ENCODE measurements around the gene CFP. TPM values are rescaled to one million over a fixed set of nuclear protein-coding genes. Genes with fewer than 3 reads are reported as not detected.

CFP gene
- total and polyA plus RNA-seq, 2 of the 13 experiments (the other 11 are each of a cell fraction or from before 2014, with no cell fraction given): 0.01 TPM; not detected in 1

- TF ChIP-seq ARID4A (CRISPR knock-in tag; IDR thresholded peaks at IDR 0.05; ENCODE audit: borderline replicate concordance): no peak
- no peak for TF ChIP-seq ZBTB37 (CRISPR knock-in tag; IDR thresholded peaks at IDR 0.05)
- no peak for TF ChIP-seq NR2F6 (IDR thresholded peaks at IDR 0.05)
- TF ChIP-seq NR2F6 (CRISPR knock-in tag; IDR thresholded peaks at IDR 0.05): no peak
- TF ChIP-seq BHLHE40 (IDR thresholded peaks at IDR 0.05; ENCODE audit: low read length): no peak
- no peak for TF ChIP-seq RCOR2 (CRISPR knock-in tag; IDR thresholded peaks at IDR 0.05)
- no peak for TF ChIP-seq EEA1 (CRISPR knock-in tag; IDR thresholded peaks at IDR 0.05; ENCODE audit: borderline replicate concordance)
- no peak for TF ChIP-seq ZNF660 (CRISPR knock-in tag; IDR thresholded peaks at IDR 0.05; ENCODE audit: borderline replicate concordance, low read depth)
Observed at GRCh38 chrX:47576021-47576898, 53.5 kb downstream of the CFP start (continued).

All from HepG2 (cell line).